ENCODE results near the gene PMVK. TPM values are rescaled to one million over a fixed set of nuclear protein-coding genes. Genes with fewer than 3 reads are reported as not detected.
"Not testable (repeated sequence)": the region's sequence is repeated elsewhere in the genome, so short reads cannot be mapped to it uniquely, and the experiment has no call there.

Gene PMVK
- total RNA-seq, 1 donor: 6.2 TPM

DNA sequence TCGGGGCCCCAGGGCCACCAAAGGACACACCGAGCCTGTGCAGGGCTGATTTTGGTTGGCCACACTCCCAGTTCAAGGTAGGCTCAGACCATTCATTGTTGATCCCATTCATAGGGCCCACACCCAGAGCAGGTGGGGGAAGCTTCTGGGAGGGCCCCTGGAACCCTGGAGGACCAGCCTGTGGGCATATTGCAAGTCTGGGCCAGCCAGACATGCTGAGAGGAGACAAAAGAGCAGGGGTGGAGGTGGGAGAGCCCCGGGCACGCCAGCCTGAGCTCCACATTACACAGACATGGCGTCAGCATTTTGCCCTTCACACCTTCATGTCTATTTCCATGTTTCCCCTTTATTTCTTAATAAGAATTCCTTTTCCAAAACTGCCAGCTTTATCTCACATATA lies 25.7 kb downstream of the PMVK start:
- Histone ChIP-seq H3K4me1 (ENCODE audit: insufficient read depth, low read length) (no peaks in the 10 kb centered on the region), H3K27me3 (ENCODE audit: insufficient read depth, low read length) (no peaks in the 10 kb centered on the region), H2AFZ (ENCODE audit: low read length) (no peak overlapping the region), H3K9me3 (ENCODE audit: low read depth, low read length) (no peaks in the 10 kb centered on the region), H3K27ac (ENCODE audit: low read depth, low read length) (no peak overlapping the region), H3K79me2 (ENCODE audit: insufficient read depth, low read length) (no peaks in the 10 kb centered on the region), H3K36me3 (ENCODE audit: insufficient read depth, low read length) (no peaks in the 10 kb centered on the region), H3K4me3 (ENCODE audit: insufficient read depth, low read length) (no peak overlapping the region), H4K20me1 (ENCODE audit: insufficient read depth, low read length) (no peaks in the 10 kb centered on the region), H3K4me2 (ENCODE audit: insufficient read depth, low read length) (no peak overlapping the region)
- TF ChIP-seq, protein P1, sequence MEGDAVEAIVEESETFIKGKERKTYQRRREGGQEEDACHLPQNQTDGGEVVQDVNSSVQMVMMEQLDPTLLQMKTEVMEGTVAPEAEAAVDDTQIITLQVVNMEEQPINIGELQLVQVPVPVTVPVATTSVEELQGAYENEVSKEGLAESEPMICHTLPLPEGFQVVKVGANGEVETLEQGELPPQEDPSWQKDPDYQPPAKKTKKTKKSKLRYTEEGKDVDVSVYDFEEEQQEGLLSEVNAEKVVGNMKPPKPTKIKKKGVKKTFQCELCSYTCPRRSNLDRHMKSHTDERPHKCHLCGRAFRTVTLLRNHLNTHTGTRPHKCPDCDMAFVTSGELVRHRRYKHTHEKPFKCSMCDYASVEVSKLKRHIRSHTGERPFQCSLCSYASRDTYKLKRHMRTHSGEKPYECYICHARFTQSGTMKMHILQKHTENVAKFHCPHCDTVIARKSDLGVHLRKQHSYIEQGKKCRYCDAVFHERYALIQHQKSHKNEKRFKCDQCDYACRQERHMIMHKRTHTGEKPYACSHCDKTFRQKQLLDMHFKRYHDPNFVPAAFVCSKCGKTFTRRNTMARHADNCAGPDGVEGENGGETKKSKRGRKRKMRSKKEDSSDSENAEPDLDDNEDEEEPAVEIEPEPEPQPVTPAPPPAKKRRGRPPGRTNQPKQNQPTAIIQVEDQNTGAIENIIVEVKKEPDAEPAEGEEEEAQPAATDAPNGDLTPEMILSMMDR (IDR thresholded peaks at IDR 0.05; ENCODE audit: extremely low read depth, low read depth, low read length): no peak
- no peak for DNase-seq (ENCODE audit: insufficient read length, low spot score, missing footprints)

DNA sequence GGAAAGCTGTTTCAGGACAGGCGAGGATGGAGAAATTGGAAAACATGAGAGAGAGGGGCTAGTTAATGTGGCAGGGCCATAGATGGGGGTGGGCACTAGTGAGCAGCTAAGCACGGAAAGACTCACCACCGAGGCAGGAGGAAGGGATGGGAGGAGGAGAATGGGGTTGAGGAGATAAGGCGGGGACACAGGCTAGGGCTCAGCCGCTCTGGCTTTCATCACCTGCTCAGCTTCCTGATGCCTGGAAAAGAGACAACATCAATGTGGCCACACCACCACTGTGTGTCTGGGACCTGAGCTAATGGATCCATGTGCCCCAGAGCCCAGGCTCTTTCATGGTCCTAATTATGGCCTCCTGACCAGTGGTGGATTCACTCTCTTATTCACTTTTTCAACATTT lies 27.6 kb downstream of the PMVK start:
- TF ChIP-seq, protein P1 (IDR thresholded peaks at IDR 0.05; ENCODE audit: extremely low read depth, low read depth, low read length): no peak
- no peaks in the 10 kb centered on the region for H3K79me2 ChIP-seq (ENCODE audit: insufficient read depth, low read length)
- no peak overlapping the region for H3K4me3 ChIP-seq (ENCODE audit: insufficient read depth, low read length)
- H3K4me1 ChIP-seq (ENCODE audit: insufficient read depth, low read length): no peaks in the 10 kb centered on the region
- DNase-seq (ENCODE audit: insufficient read length, low spot score, missing footprints): no peak
- no peaks in the 10 kb centered on the region for H3K36me3 ChIP-seq (ENCODE audit: insufficient read depth, low read length)
- no peak overlapping the region for H2AFZ ChIP-seq (ENCODE audit: low read length)
- H3K4me2 ChIP-seq (ENCODE audit: insufficient read depth, low read length): no peak overlapping the region
- H4K20me1 ChIP-seq (ENCODE audit: insufficient read depth, low read length): no peaks in the 10 kb centered on the region
- H3K9me3 ChIP-seq (ENCODE audit: low read depth, low read length): no peaks in the 10 kb centered on the region
- H3K27me3 ChIP-seq (ENCODE audit: insufficient read depth, low read length): no peaks in the 10 kb centered on the region
- H3K27ac ChIP-seq (ENCODE audit: low read depth, low read length): no peak overlapping the region

DNA sequence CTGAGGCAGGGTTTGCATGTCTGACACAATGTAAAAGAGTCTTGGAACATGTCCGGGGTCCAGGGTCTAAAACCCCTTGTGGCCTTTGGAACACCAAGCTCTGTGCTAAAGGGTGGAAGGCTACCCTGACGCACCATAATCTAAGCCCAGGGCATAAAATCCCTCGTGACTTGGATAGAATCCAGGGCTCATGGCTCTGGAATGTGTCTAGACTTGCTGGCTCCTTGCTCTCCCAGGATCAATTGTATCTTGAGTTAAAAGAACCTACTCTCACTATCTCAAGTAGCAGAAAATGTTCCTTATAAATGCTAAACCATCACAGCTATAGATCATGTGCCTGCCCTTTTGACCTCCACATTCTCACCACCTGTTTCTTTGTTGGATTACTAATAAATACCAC lies 28.4 kb downstream of the PMVK start:
- DNase-seq (ENCODE audit: insufficient read length, low spot score, missing footprints); H3K27me3 ChIP-seq (ENCODE audit: insufficient read depth, low read length); H2AFZ ChIP-seq (ENCODE audit: low read length); H3K9me3 ChIP-seq (ENCODE audit: low read depth, low read length); H3K4me3 ChIP-seq (ENCODE audit: insufficient read depth, low read length); H3K79me2 ChIP-seq (ENCODE audit: insufficient read depth, low read length); H3K36me3 ChIP-seq (ENCODE audit: insufficient read depth, low read length); H3K4me1 ChIP-seq (ENCODE audit: insufficient read depth, low read length); H4K20me1 ChIP-seq (ENCODE audit: insufficient read depth, low read length); H3K4me2 ChIP-seq (ENCODE audit: insufficient read depth, low read length); H3K27ac ChIP-seq (ENCODE audit: low read depth, low read length): not testable (repeated sequence)

DNA sequence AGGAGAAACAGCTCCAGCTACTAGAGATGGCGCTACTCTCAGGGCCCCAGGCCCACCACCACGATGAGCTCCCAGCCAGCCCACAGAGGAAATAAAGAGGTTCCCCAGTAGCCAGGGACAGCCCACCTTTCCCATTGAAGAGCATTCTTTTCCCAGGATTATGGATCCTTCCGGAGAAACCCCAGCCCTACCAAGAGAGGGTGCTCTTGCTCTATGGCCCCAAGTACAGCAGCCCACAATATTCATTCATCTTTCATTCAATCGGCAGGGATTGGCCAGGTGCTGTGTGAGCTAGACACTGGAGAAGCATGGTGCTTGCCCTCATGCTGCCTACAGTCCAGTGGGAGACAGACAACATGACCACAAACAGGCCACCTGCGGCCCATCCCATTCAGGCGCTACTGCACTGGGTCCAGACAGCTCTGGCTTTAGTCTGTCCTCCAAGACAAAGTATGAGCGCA lies 29.9 kb downstream of the PMVK start:
- Histone ChIP-seq H3K27me3 (ENCODE audit: insufficient read depth, low read length) (no peaks in the 10 kb centered on the region), H3K4me3 (ENCODE audit: insufficient read depth, low read length) (no peak overlapping the region), H2AFZ (ENCODE audit: low read length) (no peak overlapping the region), H3K36me3 (ENCODE audit: insufficient read depth, low read length) (no peaks in the 10 kb centered on the region), H3K9me3 (ENCODE audit: low read depth, low read length) (no peaks in the 10 kb centered on the region), H3K4me2 (ENCODE audit: insufficient read depth, low read length) (no peak overlapping the region), H3K79me2 (ENCODE audit: insufficient read depth, low read length) (no peaks in the 10 kb centered on the region), H3K27ac (ENCODE audit: low read depth, low read length) (no peak overlapping the region), H4K20me1 (ENCODE audit: insufficient read depth, low read length) (no peaks in the 10 kb centered on the region), H3K4me1 (ENCODE audit: insufficient read depth, low read length) (no peaks in the 10 kb centered on the region)
- no peak for DNase-seq (ENCODE audit: insufficient read length, low spot score, missing footprints)
- TF ChIP-seq, protein P1 (IDR thresholded peaks at IDR 0.05; ENCODE audit: extremely low read depth, low read depth, low read length): peak; percentile 57
